BJ (cell line): ENCODE data around the gene SLC10A4. TPM values are rescaled to one million over a fixed set of nuclear protein-coding genes. Genes with fewer than 3 reads are reported as not detected.

Source experiments
- CTCF ChIA-PET: fragments of 350-600 bp; formaldehyde crosslinking; extraction: SDS; loops from one replicate; lab custom pipeline; 2021; ENCODE audit warnings: antibody characterized with exemption, inconsistent platforms; lab: Yijun Ruan, JAX
- POLR2A ChIA-PET: fragments of 300-600 bp; sonication (Branson Sonifier 250); formaldehyde crosslinking; extraction: SDS; loops from one replicate; lab custom pipeline; 2021; ENCODE audit warnings: antibody characterized with exemption; lab: Charles Lee
- DNase-seq: peaks from one replicate; pipeline ENCODE4 v3.0.0-alpha.2; 2011; ENCODE audit warnings: low read depth
- H3K27me3 ChIP-seq: 2 replicates; pipeline ENCODE4 v1.6.0; 2011; ENCODE audit warnings: low read length; ENCODE audit not compliant: control insufficient read depth, insufficient read depth
- H3K36me3 ChIP-seq: 2 replicates; pipeline ENCODE4 v1.5.1; 2011; ENCODE audit warnings: low read length; ENCODE audit not compliant: control insufficient read depth, insufficient read depth
- H3K4me3 ChIP-seq: 2 replicates; pipeline ENCODE4 v1.5.1; 2011; ENCODE audit warnings: low read depth, mild to moderate bottlenecking, control low read depth, low read length
- CTCF ChIP-seq: IDR thresholded peaks from 2 replicates; pipeline ENCODE4 v1.5.1; 2011; ENCODE audit warnings: low read depth, mild to moderate bottlenecking, control low read depth, inconsistent platforms, low read length, moderate library complexity; ENCODE audit not compliant: insufficient read depth
- polyA plus RNA-seq: library from polyadenylated mRNA; depleted of rRNA; stranded (reverse); fragments of >200 nt; gene quantifications from 2 replicates; pipeline ENCODE4 v1.2.3, GENCODE V29; 2011

Gene SLC10A4
- polyA plus RNA-seq, 1 experiment = not detected

GRCh38 chr4:48484494-48485168 lies 1.5 kb downstream of the SLC10A4 start:
- Histone ChIP-seq H3K36me3 (no peaks in the 10 kb centered on the region), H3K27me3 (peaks cover 45% of the 10 kb centered on the region), H3K4me3 (no peak overlapping the region)
- POLR2A ChIA-PET = no interaction called here
- CTCF ChIA-PET = interaction anchor here (0.8 to 2.8 kb wide), 4 partner anchors 9 to 38 kb away, joined by 3 to 9 read pairs (median 6); no protein-coding TSS in a partner anchor
- no peak for TF ChIP-seq CTCF
- no peak for DNase-seq

GRCh38 chr4:48489683-48490011 lies 6.5 kb downstream of the SLC10A4 start:
- ChIA-PET CTCF (no interaction called here), POLR2A (no interaction called here)
- TF ChIP-seq CTCF = no peak
- DNase-seq = no peak
- Histone ChIP-seq H3K36me3 (no peaks in the 10 kb centered on the region), H3K4me3 (no peak overlapping the region), H3K27me3 (peaks cover 28% of the 10 kb centered on the region)

GRCh38 chr4:48490012-48490679 lies 7.0 kb downstream of the SLC10A4 start, which contains the start of gene ZAR1:
Gene ZAR1 (plus strand): TSS chr4:48490252. CDS start chr4:48490292, 40 bp downstream.
- CTCF ChIA-PET = no interaction called here
- peak within 1 kb of the TSS; percentile 22; the same call in 1 of the 2 replicates for H3K4me3 ChIP-seq
- DNase-seq = no peak

DNA sequence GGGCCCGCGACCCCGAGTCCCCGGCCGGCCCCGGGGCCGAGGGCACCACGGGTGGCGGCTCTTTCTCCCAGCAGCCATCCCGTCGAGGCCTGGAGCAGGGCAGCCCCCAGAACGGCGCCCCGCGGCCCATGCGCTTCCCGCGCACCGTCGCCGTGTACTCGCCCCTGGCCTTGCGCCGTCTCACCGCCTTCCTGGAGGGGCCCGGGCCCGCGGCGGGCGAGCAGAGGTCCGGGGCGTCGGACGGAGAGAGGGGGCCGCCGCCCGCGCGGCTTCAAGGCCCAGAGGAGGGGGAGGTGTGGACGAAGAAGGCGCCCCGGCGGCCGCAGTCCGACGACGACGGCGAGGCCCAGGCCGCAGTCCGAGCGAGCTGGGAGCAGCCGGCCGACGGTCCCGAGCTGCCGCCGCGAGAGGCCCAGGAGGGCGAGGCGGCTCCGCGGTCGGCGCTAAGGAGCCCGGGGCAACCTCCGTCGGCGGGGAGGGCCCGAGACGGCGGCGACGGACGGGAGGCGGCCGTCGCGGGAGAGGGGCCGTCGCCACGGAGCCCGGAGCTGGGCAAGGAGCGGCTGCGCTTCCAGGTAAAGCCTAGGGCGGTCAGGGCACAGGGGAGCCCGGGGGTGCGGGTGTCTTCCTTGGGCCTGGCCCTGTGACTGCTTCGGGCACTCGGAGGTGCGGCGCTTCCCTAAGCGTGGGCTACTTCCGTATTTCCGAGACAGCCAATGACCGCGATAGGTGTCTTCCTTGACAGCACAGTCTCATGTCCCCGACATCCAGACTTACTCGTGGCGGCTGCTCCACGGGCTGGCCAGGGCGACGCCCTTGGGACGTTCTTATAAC lies 7.8 kb downstream of the SLC10A4 start:
- DNase-seq = no peak
- peaks cover 24% of the 10 kb centered on the region for H3K27me3 ChIP-seq
- no peaks in the 10 kb centered on the region for H3K36me3 ChIP-seq
- TF ChIP-seq CTCF = no peak
- ChIA-PET POLR2A (no interaction called here), CTCF (no interaction called here)
- H3K4me3 ChIP-seq = no peak overlapping the region

More at GRCh38 chr4:48490012-48490679, 7.0 kb downstream of the SLC10A4 start, which contains the start of gene ZAR1:
- POLR2A ChIA-PET = no interaction called here
- TF ChIP-seq CTCF = no peak
- no peaks in the 10 kb centered on the region for H3K36me3 ChIP-seq
- H3K27me3 ChIP-seq = peaks cover 24% of the 10 kb centered on the region
